ENCODE results near the gene LRMDA. TPM values are rescaled to one million over a fixed set of nuclear protein-coding genes. Genes with fewer than 3 reads are reported as not detected.

The LRMDA gene
- polyA plus RNA-seq, 3 donors = 39.8 to 59.6 (median 56.4) TPM

DNA sequence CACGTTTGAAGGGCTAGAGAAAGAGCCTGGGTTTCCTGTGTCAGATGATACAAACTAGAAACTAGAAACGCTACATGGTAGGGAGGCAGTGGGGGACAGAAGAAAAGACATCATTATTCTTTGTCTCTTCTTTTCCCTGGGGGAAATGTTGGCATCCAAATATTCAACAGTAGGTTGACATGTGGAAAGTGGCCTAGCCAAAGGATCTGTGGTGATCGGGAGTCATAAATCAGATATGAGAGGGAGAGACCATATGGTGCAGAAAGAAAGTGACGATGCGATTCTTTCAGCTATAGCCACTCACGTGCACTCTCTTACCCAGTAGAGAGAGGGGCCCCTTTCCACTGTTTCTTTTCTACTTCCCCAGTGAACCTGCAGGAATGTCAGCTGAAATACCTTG is 964.7 kb downstream of the LRMDA start:
- no peak overlapping the region for H3K27ac ChIP-seq (ENCODE audit: low read depth in 1 of 2, low read length in 2 of 2)
- WGBS (ENCODE audit: insufficient coverage) = 40% methylated on average over 1 of the region's 6 CpGs
- H3K27me3 ChIP-seq (ENCODE audit: control insufficient read depth in 2 of 2, insufficient read depth in 2 of 2, low read length in 2 of 2) = no peaks in the 10 kb centered on the region
- no peaks in the 10 kb centered on the region for H4K20me1 ChIP-seq (ENCODE audit: insufficient read depth, low read length)
- TF ChIP-seq, protein P1, sequence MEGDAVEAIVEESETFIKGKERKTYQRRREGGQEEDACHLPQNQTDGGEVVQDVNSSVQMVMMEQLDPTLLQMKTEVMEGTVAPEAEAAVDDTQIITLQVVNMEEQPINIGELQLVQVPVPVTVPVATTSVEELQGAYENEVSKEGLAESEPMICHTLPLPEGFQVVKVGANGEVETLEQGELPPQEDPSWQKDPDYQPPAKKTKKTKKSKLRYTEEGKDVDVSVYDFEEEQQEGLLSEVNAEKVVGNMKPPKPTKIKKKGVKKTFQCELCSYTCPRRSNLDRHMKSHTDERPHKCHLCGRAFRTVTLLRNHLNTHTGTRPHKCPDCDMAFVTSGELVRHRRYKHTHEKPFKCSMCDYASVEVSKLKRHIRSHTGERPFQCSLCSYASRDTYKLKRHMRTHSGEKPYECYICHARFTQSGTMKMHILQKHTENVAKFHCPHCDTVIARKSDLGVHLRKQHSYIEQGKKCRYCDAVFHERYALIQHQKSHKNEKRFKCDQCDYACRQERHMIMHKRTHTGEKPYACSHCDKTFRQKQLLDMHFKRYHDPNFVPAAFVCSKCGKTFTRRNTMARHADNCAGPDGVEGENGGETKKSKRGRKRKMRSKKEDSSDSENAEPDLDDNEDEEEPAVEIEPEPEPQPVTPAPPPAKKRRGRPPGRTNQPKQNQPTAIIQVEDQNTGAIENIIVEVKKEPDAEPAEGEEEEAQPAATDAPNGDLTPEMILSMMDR (IDR thresholded peaks at IDR 0.05) = no peak
- Mint-ChIP-seq H3K27me3 (ENCODE audit: low read depth in 3 of 3) (no peaks in the 10 kb centered on the region), H3K27ac (no peak overlapping the region), H3K9me3 (peaks cover 0 to 3% (median 0%) of the 10 kb centered on the region in 7 donors), H3K4me3 (no peak overlapping the region), H3K4me1 (no peaks in the 10 kb centered on the region), H3K36me3 (peaks cover 8 to 9% of the 10 kb centered on the region in 2 donors)
- DNase-seq = no peak
- intact Hi-C loops (cut with micrococcal nuclease) = no loop called here
- no peaks in the 10 kb centered on the region for H3K9me3 ChIP-seq (replicated peaks in 1 of 2; ENCODE audit: control insufficient read depth in 1 of 2, insufficient read depth in 1 of 2, low read length in 2 of 2)
- H3K9ac ChIP-seq (ENCODE audit: insufficient read depth, low read length, poor library complexity, severe bottlenecking) = no peak overlapping the region
- no peaks in the 10 kb centered on the region for H3K79me2 ChIP-seq (ENCODE audit: insufficient read depth, low read length)
- no peak overlapping the region for H3K4me3 ChIP-seq (replicated peaks in 1 of 3; ENCODE audit: low read depth in 2 of 3, low read length in 3 of 3)
- H3K4me2 ChIP-seq (replicated peaks; ENCODE audit: extremely low read depth, low read length, poor library complexity, severe bottlenecking) = no peak overlapping the region
- no peak overlapping the region for H2AFZ ChIP-seq (ENCODE audit: insufficient read depth, low read depth, low read length, poor library complexity, severe bottlenecking)
- H3K36me3 ChIP-seq (replicated peaks in 1 of 2; ENCODE audit: control insufficient read depth in 1 of 2, insufficient read depth in 2 of 2, low read length in 2 of 2) = no peaks in the 10 kb centered on the region
- H3K4me1 ChIP-seq (ENCODE audit: control insufficient read depth in 1 of 2, insufficient read depth in 2 of 2, low read length in 2 of 2) = no peaks in the 10 kb centered on the region

DNA sequence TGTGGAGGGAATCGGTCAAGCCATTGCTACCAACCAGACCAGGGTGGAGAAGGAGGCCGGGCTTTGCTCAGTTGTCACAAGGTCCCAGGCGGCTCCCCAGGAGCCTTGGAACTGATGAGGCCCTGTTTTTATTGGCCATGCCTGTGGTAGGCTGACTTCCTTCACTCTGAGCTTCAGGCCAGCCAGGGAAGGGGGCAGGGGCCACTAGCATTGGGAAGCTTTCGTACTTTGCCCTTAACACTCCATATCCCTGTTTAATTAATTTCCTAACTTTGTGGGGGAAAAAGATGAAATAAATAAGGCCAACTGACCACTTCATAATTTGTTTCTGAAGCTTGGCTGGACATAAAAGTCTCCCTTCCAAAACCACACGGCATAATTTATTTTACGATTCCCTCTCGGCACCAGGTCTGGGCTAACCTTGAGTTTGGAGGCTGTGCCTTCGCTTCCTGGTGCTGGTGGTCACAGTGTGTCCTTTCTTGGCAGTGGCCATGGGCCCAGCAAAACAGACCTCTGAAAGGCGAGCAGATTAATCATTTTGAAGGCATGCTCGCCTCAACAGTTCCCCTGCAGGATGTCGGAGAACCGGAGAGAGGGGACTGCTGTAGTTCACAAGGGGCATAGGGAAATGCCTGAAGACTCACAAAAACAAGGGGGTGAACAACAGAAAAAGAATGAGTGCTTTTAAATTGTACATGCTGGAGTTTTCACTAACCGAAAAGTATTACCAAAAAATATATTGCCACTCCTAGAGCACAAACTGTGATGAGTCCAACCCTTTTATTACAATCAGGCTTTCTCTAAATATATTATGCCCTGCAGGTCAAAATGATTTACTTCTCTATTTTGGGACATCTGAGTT is 966.0 kb downstream of the LRMDA start:
- peaks cover 0 to 2% (median 0%) of the 10 kb centered on the region in 3 donors for H3K27me3 Mint-ChIP-seq (ENCODE audit: low read depth in 3 of 3)
- intact Hi-C loops (cut with micrococcal nuclease) = no loop called here
- no peak for DNase-seq
- Histone ChIP-seq H2AFZ (ENCODE audit: insufficient read depth, low read depth, low read length, poor library complexity, severe bottlenecking) (no peak overlapping the region), H3K4me1 (ENCODE audit: control insufficient read depth in 1 of 2, insufficient read depth in 2 of 2, low read length in 2 of 2) (no peaks in the 10 kb centered on the region), H3K9ac (ENCODE audit: insufficient read depth, low read length, poor library complexity, severe bottlenecking) (no peak overlapping the region), H3K79me2 (ENCODE audit: insufficient read depth, low read length) (no peaks in the 10 kb centered on the region), H3K36me3 (replicated peaks in 1 of 2; ENCODE audit: control insufficient read depth in 1 of 2, insufficient read depth in 2 of 2, low read length in 2 of 2) (no peaks in the 10 kb centered on the region), H3K27me3 (ENCODE audit: control insufficient read depth in 2 of 2, insufficient read depth in 2 of 2, low read length in 2 of 2) (no peaks in the 10 kb centered on the region), H3K4me3 (replicated peaks in 1 of 3; ENCODE audit: low read depth in 2 of 3, low read length in 3 of 3) (no peak overlapping the region), H3K9me3 (replicated peaks in 1 of 2; ENCODE audit: control insufficient read depth in 1 of 2, insufficient read depth in 1 of 2, low read length in 2 of 2) (no peaks in the 10 kb centered on the region), H3K27ac (ENCODE audit: low read depth in 1 of 2, low read length in 2 of 2) (no peak overlapping the region), H4K20me1 (ENCODE audit: insufficient read depth, low read length) (no peaks in the 10 kb centered on the region), H3K4me2 (replicated peaks; ENCODE audit: extremely low read depth, low read length, poor library complexity, severe bottlenecking) (no peak overlapping the region)
- 98% methylated on average over 11 of the region's 13 CpGs for WGBS (ENCODE audit: insufficient coverage)
- no peak overlapping the region for H3K4me3 Mint-ChIP-seq
- peaks cover 0 to 4% (median 0%) of the 10 kb centered on the region in 7 donors for H3K9me3 Mint-ChIP-seq
- H3K27ac Mint-ChIP-seq = no peak overlapping the region
- peaks cover 8 to 12% of the 10 kb centered on the region in 2 donors for H3K36me3 Mint-ChIP-seq
- no peaks in the 10 kb centered on the region for H3K4me1 Mint-ChIP-seq
- TF ChIP-seq, protein P1 (IDR thresholded peaks at IDR 0.05) = no peak

Data from CD14-positive monocyte (primary cell).